HEK293 (cell line): ENCODE results near the gene CPNE8.

Experiments used
- CTCF ChIA-PET: fragments of 350-600 bp; formaldehyde crosslinking; extraction: SDS; loops from one replicate; lab custom pipeline; 2021; ENCODE audit warnings: antibody characterized with exemption; lab: Yijun Ruan, JAX
- POLR2A ChIA-PET: fragments of 300-600 bp; formaldehyde crosslinking; extraction: SDS; loops from one replicate; lab custom pipeline; 2020; ENCODE audit warnings: antibody characterized with exemption, inconsistent platforms; lab: Yijun Ruan, JAX
- H3K27ac ChIP-seq: fragments of 200-500 bp; sonication (Bioruptor generic); 2 replicates; pipeline ENCODE4 v1.5.1; 2014; ENCODE audit warnings: low read depth, low read length, control low read depth, inconsistent platforms; ENCODE audit errors: extremely low read depth
- H3K36me3 ChIP-seq, 2 experiments: fragments of 200-500 bp in 1 of 2; sonication (Bioruptor generic) in 1 of 2; 1 replicate in 1 of 2; 2 replicates in 1 of 2; pipeline ENCODE4 v1.5.1; 2014 to 2017; ENCODE audit warnings: inconsistent platforms in 2 of 2, low read length in 2 of 2; ENCODE audit not compliant: control insufficient read depth in 2 of 2, insufficient read depth in 1 of 2
- H3K4me1 ChIP-seq: fragments of 200-500 bp; sonication (Bioruptor generic); 2 replicates; pipeline ENCODE4 v1.5.1; 2014; ENCODE audit warnings: mild to moderate bottlenecking, low read length, inconsistent platforms; ENCODE audit not compliant: control insufficient read depth, insufficient read depth
- H3K4me3 ChIP-seq: 2 replicates; pipeline ENCODE4 v1.5.1; 2011; ENCODE audit warnings: low read depth, mild to moderate bottlenecking, control low read depth, low read length, moderate library complexity
- H3K9me3 ChIP-seq: fragments of 200-500 bp; sonication (Bioruptor generic); 2 replicates; pipeline ENCODE4 v1.5.1; 2014; ENCODE audit warnings: low read depth, low read length, inconsistent platforms; ENCODE audit not compliant: control insufficient read depth, insufficient read depth
- BCL6B ChIP-seq: fragments of 450-650 bp; formaldehyde crosslinking; IDR thresholded peaks from 2 replicates; pipeline ENCODE4 v1.5.1; 2017; ENCODE audit warnings: missing biosample characterization, missing genetic modification characterization
- INSM2 ChIP-seq: fragments of 450-650 bp; formaldehyde crosslinking; IDR thresholded peaks from 2 replicates; pipeline ENCODE4 v1.5.1; 2016; ENCODE audit warnings: missing biosample characterization, missing genetic modification characterization
- PATZ1 ChIP-seq: fragments of 450-650 bp; formaldehyde crosslinking; IDR thresholded peaks from 2 replicates; pipeline ENCODE4 v1.5.1; 2016; ENCODE audit warnings: missing biosample characterization, missing genetic modification characterization
- TCF7L2 ChIP-seq: IDR thresholded peaks from 2 replicates; pipeline ENCODE4 v1.6.1; 2011; ENCODE audit warnings: low read depth, mild to moderate bottlenecking, inconsistent platforms, low read length, moderate library complexity, borderline replicate concordance
- ZBTB44 ChIP-seq: fragments of 450-650 bp; IDR thresholded peaks from 2 replicates; pipeline ENCODE4 v1.5.1; 2018; ENCODE audit warnings: missing biosample characterization, mild to moderate bottlenecking, missing genetic modification characterization
- ZBTB7A ChIP-seq: fragments of 450-650 bp; formaldehyde crosslinking; IDR thresholded peaks from 2 replicates; pipeline ENCODE4 v1.5.1; 2016; ENCODE audit warnings: low read depth, missing biosample characterization, missing genetic modification characterization
- ZNF138 ChIP-seq: fragments of 450-650 bp; formaldehyde crosslinking; IDR thresholded peaks from 2 replicates; pipeline ENCODE4 v1.5.1; 2016; ENCODE audit warnings: missing biosample characterization, missing genetic modification characterization, borderline replicate concordance
- ZNF248 ChIP-seq: fragments of 450-650 bp; formaldehyde crosslinking; IDR thresholded peaks from 2 replicates; pipeline ENCODE4 v1.5.1; 2017; ENCODE audit warnings: missing biosample characterization, missing genetic modification characterization
- ZNF423 ChIP-seq: fragments of 450-650 bp; formaldehyde crosslinking; IDR thresholded peaks from 2 replicates; pipeline ENCODE4 v1.5.1; 2016; ENCODE audit warnings: missing biosample characterization, missing genetic modification characterization
- ZNF654 ChIP-seq: fragments of 450-650 bp; formaldehyde crosslinking; IDR thresholded peaks from 2 replicates; pipeline ENCODE4 v1.5.1; 2016; ENCODE audit warnings: low read depth, missing biosample characterization, missing genetic modification characterization
- ZNF658 ChIP-seq: fragments of 450-650 bp; formaldehyde crosslinking; IDR thresholded peaks from 2 replicates; pipeline ENCODE4; 2016; ENCODE audit warnings: missing biosample characterization, missing genetic modification characterization
- ZNF747 ChIP-seq: fragments of 450-650 bp; formaldehyde crosslinking; IDR thresholded peaks from 2 replicates; pipeline ENCODE4 v1.5.1; 2016; ENCODE audit warnings: missing biosample characterization, missing genetic modification characterization
- ZNF785 ChIP-seq: fragments of 450-650 bp; formaldehyde crosslinking; IDR thresholded peaks from 2 replicates; pipeline ENCODE4 v1.5.1; 2016; ENCODE audit warnings: missing biosample characterization, missing genetic modification characterization

CPNE8 gene

GRCh38 chr12:38720661-38721060 lies 184.7 kb downstream of the CPNE8 start:
- ChIA-PET CTCF (interaction anchor here (0.6 kb wide), 1 partner anchor 9 kb away, joined by 3 read pairs; no protein-coding TSS in a partner anchor), POLR2A (no interaction called here)
- Histone ChIP-seq H3K27ac (no peak overlapping the region), H3K4me1 (no peaks in the 10 kb centered on the region), H3K4me3 (no peak overlapping the region), H3K36me3 (peaks cover 0 to 5% of the 10 kb centered on the region in 2 experiments; a peak in 1 of 3 replicates), H3K9me3 (no peaks in the 10 kb centered on the region)
- no peak for TF ChIP-seq ZNF423

- H3K27ac ChIP-seq: no peak overlapping the region
- H3K9me3 ChIP-seq: no peaks in the 10 kb centered on the region
- ChIA-PET POLR2A (no interaction called here), CTCF (no interaction called here)
- no peaks in the 10 kb centered on the region for H3K4me1 ChIP-seq
- H3K36me3 ChIP-seq: no peaks in the 10 kb centered on the region
- H3K4me3 ChIP-seq: no peak overlapping the region
- no peak for TF ChIP-seq ZNF654 (tag by site-specific recombination)
- TF ChIP-seq ZNF747: no peak
- no peak for TF ChIP-seq INSM2 (tag by site-specific recombination)
- no peak for TF ChIP-seq ZNF658 (tag by site-specific recombination)
- no peak for TF ChIP-seq ZNF785 (tag by site-specific recombination)
- TF ChIP-seq ZBTB44 (tag by site-specific recombination): no peak
- TF ChIP-seq ZNF138 (tag by site-specific recombination): no peak
- no peak for TF ChIP-seq ZBTB7A (tag by site-specific recombination)
- TF ChIP-seq TCF7L2: no peak
- TF ChIP-seq BCL6B (tag by site-specific recombination): no peak
- TF ChIP-seq PATZ1: no peak
- TF ChIP-seq, all 188 proteins: peak for 0
Measured at GRCh38 chr12:38713294-38713693, 192.1 kb downstream of the CPNE8 start.

- no peak for TF ChIP-seq ZNF248
Measured at GRCh38 chr12:38711054-38711453, 194.3 kb downstream of the CPNE8 start.

More at GRCh38 chr12:38711054-38711453, 194.3 kb downstream of the CPNE8 start:
- H3K9me3 ChIP-seq: no peaks in the 10 kb centered on the region
- no peaks in the 10 kb centered on the region for H3K4me1 ChIP-seq
- POLR2A ChIA-PET: no interaction called here
- H3K4me3 ChIP-seq: no peak overlapping the region
- CTCF ChIA-PET: interaction anchor here (0.7 kb wide), 1 partner anchor 69 kb away, joined by 3 read pairs; no protein-coding TSS in a partner anchor
- H3K27ac ChIP-seq: no peak overlapping the region
- no peaks in the 10 kb centered on the region for H3K36me3 ChIP-seq
